TTC549 (cell line): Measurements from ENCODE around the gene ATXN7L1.

Source experiments
- FAIRE-seq: peaks from 2 replicates; lab custom pipeline; 2012; peaks lifted over from hg19 to GRCh38; lab: Jason Lieb, UNC

The ATXN7L1 gene

GRCh38 chr7:105876091-105876963, at the start of gene ATXN7L1:
ATXN7L1 (minus strand) TSS chr7:105876599; CDS start chr7:105876558, 41 bp downstream.
- FAIRE-seq, result no peak

GRCh38 chr7:105926131-105926530, 49.7 kb upstream of the ATXN7L1 start:
- FAIRE-seq, result no peak

- FAIRE-seq, result no peak
These were observed 48.5 kb upstream of the ATXN7L1 start for GRCh38 chr7:105924945-105925344.

GRCh38 chr7:105920766-105921165, 44.4 kb upstream of the ATXN7L1 start:
- no peak for FAIRE-seq

GRCh38 chr7:105917659-105918058, 41.3 kb upstream of the ATXN7L1 start:
- no peak for FAIRE-seq

- no peak for FAIRE-seq
These were observed 40.2 kb upstream of the ATXN7L1 start for GRCh38 chr7:105916603-105917002.

GRCh38 chr7:105913947-105914346, 37.5 kb upstream of the ATXN7L1 start:
- FAIRE-seq, result no peak

- FAIRE-seq, result no peak
These were observed 35.7 kb upstream of the ATXN7L1 start for GRCh38 chr7:105911961-105912575.

- no peak for FAIRE-seq
These were observed 33.8 kb upstream of the ATXN7L1 start for GRCh38 chr7:105910172-105910571.

GRCh38 chr7:105909742-105910141, 33.3 kb upstream of the ATXN7L1 start:
- no peak for FAIRE-seq

- FAIRE-seq, result no peak
These were observed 30.9 kb upstream of the ATXN7L1 start for GRCh38 chr7:105907129-105907846.

- no peak for FAIRE-seq
These were observed 30.3 kb upstream of the ATXN7L1 start for GRCh38 chr7:105906695-105907094.

GRCh38 chr7:105905910-105906568, 29.6 kb upstream of the ATXN7L1 start:
- no peak for FAIRE-seq

- no peak for FAIRE-seq
These were observed 29.0 kb upstream of the ATXN7L1 start for GRCh38 chr7:105905209-105905909.

- no peak for FAIRE-seq
These were observed 27.7 kb upstream of the ATXN7L1 start for GRCh38 chr7:105904064-105904463.

GRCh38 chr7:105902325-105902911, 26.0 kb upstream of the ATXN7L1 start:
- FAIRE-seq, result no peak

GRCh38 chr7:105897999-105898398, 21.6 kb upstream of the ATXN7L1 start:
- no peak for FAIRE-seq

- no peak for FAIRE-seq
These were observed 20.1 kb upstream of the ATXN7L1 start for GRCh38 chr7:105896407-105896911.

- FAIRE-seq, result no peak
These were observed 17.7 kb upstream of the ATXN7L1 start for GRCh38 chr7:105894131-105894530.

GRCh38 chr7:105892387-105892786, 16.0 kb upstream of the ATXN7L1 start:
- FAIRE-seq, result no peak

- FAIRE-seq, result no peak
These were observed 14.0 kb upstream of the ATXN7L1 start for GRCh38 chr7:105890290-105890997.
